Smooth muscle cell (in vitro differentiated cells): ENCODE measurements around the gene UMODL1. TPM values are rescaled to one million over a fixed set of nuclear protein-coding genes. Genes with fewer than 3 reads are reported as not detected.

Experiments
- DNase-seq: peaks from one replicate; lab custom pipeline; 2025; ENCODE audit not compliant: unreplicated experiment; lab: John Stamatoyannopoulos, UW
- H2AFZ ChIP-seq: fragments of 200-600 bp; sonication (generic); 2 replicates; pipeline ENCODE4 v1.6.0; 2016; ENCODE audit warnings: antibody characterized with exemption, low read depth, mild to moderate bottlenecking
- H3F3A ChIP-seq: fragments of 200-600 bp; sonication (generic); 2 replicates; pipeline ENCODE4 v1.6.0; 2017; ENCODE audit warnings: antibody characterized with exemption, low read depth
- H3K27ac ChIP-seq: fragments of 200-600 bp; sonication (generic); 2 replicates; pipeline ENCODE4 v1.5.1; 2016; ENCODE audit warnings: low read depth, mild to moderate bottlenecking
- H3K27me3 ChIP-seq: fragments of 200-600 bp; sonication (generic); 2 replicates; pipeline ENCODE4 v1.6.1; 2016; ENCODE audit warnings: low read depth, mild to moderate bottlenecking
- H3K36me3 ChIP-seq: fragments of 200-600 bp; sonication (generic); 2 replicates; pipeline ENCODE4 v1.5.1; 2016; ENCODE audit warnings: low read depth
- H3K4me1 ChIP-seq: fragments of 200-600 bp; sonication (generic); 2 replicates; pipeline ENCODE4 v1.5.1; 2016; ENCODE audit warnings: low read depth
- H3K4me2 ChIP-seq: fragments of 200-600 bp; sonication (generic); 2 replicates; pipeline ENCODE4 v1.6.0; 2016; ENCODE audit warnings: mild to moderate bottlenecking
- H3K4me3 ChIP-seq: fragments of 200-600 bp; sonication (generic); 2 replicates; pipeline ENCODE4 v1.5.1; 2016; ENCODE audit warnings: mild to moderate bottlenecking
- H3K79me2 ChIP-seq: fragments of 200-600 bp; sonication (generic); 2 replicates; pipeline ENCODE4 v1.6.0; 2016; ENCODE audit warnings: low read depth, mild to moderate bottlenecking
- H3K9ac ChIP-seq: fragments of 200-600 bp; sonication (generic); 2 replicates; pipeline ENCODE4 v1.6.0; 2016; ENCODE audit warnings: low read depth
- H3K9me3 ChIP-seq: fragments of 200-600 bp; sonication (generic); replicated peaks from 2 replicates; pipeline ENCODE4 v1.5.1; 2016; ENCODE audit warnings: low read depth
- H4K20me1 ChIP-seq: fragments of 200-600 bp; sonication (generic); 2 replicates; pipeline ENCODE4 v1.6.0; 2016; ENCODE audit warnings: low read depth
- CTCF ChIP-seq: fragments of 200-600 bp; sonication (generic); IDR thresholded peaks from 2 replicates; pipeline ENCODE4 v1.5.1; 2017; ENCODE audit warnings: borderline replicate concordance, mild to moderate bottlenecking, antibody characterized with exemption; ENCODE audit not compliant: insufficient read depth, poor library complexity, severe bottlenecking
- WGBS: methylation state at CpG from one replicate; pipeline ENCODE4 v1.1.7; 2016; ENCODE audit warnings: low lambda C conversion rate; 5-methylcytosine and 5-hydroxymethylcytosine counted together
- polyA plus RNA-seq: library from polyadenylated mRNA; unstranded; fragments of >200 nt; fragmentation: Nextera tagmentation; extraction: Ambion mirVana; gene quantifications from 2 replicates; pipeline ENCODE4 v1.2.1, GENCODE V29; 2016
- total RNA-seq: library from RNA; depleted of rRNA; stranded (reverse); fragments of >200 nt; gene quantifications from 2 replicates; pipeline ENCODE4 v1.2.3, GENCODE V29; 2014

The UMODL1 gene
- total and polyA plus RNA-seq, 2 experiments from 2014 or later = 0.14 TPM; not detected in 1

GRCh38 chr21:42102991-42103390 is 31.9 kb downstream of the UMODL1 start:
- no peaks in the 10 kb centered on the region for H3K79me2 ChIP-seq
- no peaks in the 10 kb centered on the region for H3K36me3 ChIP-seq
- no peaks in the 10 kb centered on the region for H3K27me3 ChIP-seq
- H3K4me1 ChIP-seq = no peaks in the 10 kb centered on the region
- DNase-seq = no peak
- TF ChIP-seq CTCF = no peak
- H4K20me1 ChIP-seq = no peaks in the 10 kb centered on the region
- H3K4me2 ChIP-seq = no peak overlapping the region
- no peak overlapping the region for H2AFZ ChIP-seq
- no peak overlapping the region for H3K9ac ChIP-seq
- H3K27ac ChIP-seq = peak overlapping the region; percentile 64
- no peaks in the 10 kb centered on the region for H3F3A ChIP-seq
- no peak overlapping the region for H3K4me3 ChIP-seq
- WGBS = 88% methylated on average over 1 of the region's 1 CpG
- no peaks in the 10 kb centered on the region for H3K9me3 ChIP-seq

GRCh38 chr21:42103843-42104242 is 32.7 kb downstream of the UMODL1 start:
- WGBS = 96% methylated on average over 13 of the region's 13 CpGs
- no peak overlapping the region for H3K9ac ChIP-seq
- H3K9me3 ChIP-seq = no peaks in the 10 kb centered on the region
- H3K27ac ChIP-seq = no peak overlapping the region
- DNase-seq = no peak
- H3F3A ChIP-seq = no peaks in the 10 kb centered on the region
- no peaks in the 10 kb centered on the region for H3K4me1 ChIP-seq
- H2AFZ ChIP-seq = no peak overlapping the region
- no peaks in the 10 kb centered on the region for H4K20me1 ChIP-seq
- no peak overlapping the region for H3K4me3 ChIP-seq
- H3K4me2 ChIP-seq = no peak overlapping the region
- TF ChIP-seq CTCF = no peak
- no peaks in the 10 kb centered on the region for H3K27me3 ChIP-seq
- no peaks in the 10 kb centered on the region for H3K36me3 ChIP-seq
- H3K79me2 ChIP-seq = no peaks in the 10 kb centered on the region

- H4K20me1 ChIP-seq = no peaks in the 10 kb centered on the region
These were observed 34.6 kb downstream of the UMODL1 start for GRCh38 chr21:42105476-42106315.

More at GRCh38 chr21:42105476-42106315, 34.6 kb downstream of the UMODL1 start:
- H3K4me2 ChIP-seq = no peak overlapping the region
- H3K9me3 ChIP-seq = no peaks in the 10 kb centered on the region
- no peaks in the 10 kb centered on the region for H3K36me3 ChIP-seq
- no peaks in the 10 kb centered on the region for H3F3A ChIP-seq
- no peaks in the 10 kb centered on the region for H3K27me3 ChIP-seq
- no peaks in the 10 kb centered on the region for H3K79me2 ChIP-seq
- no peak overlapping the region for H3K9ac ChIP-seq
- no peak overlapping the region for H3K27ac ChIP-seq
- TF ChIP-seq CTCF = no peak
- WGBS = 93% methylated on average over 26 of the region's 26 CpGs
- no peaks in the 10 kb centered on the region for H3K4me1 ChIP-seq
- no peak overlapping the region for H2AFZ ChIP-seq
- no peak overlapping the region for H3K4me3 ChIP-seq
- DNase-seq = no peak
